GM12892 (cell line): ENCODE results near the gene MRPL23.

ENCODE experiments used
- POLR2A ChIP-seq: IDR thresholded peaks from 2 replicates; pipeline ENCODE4 v1.6.1; 2011; ENCODE audit warnings: low read depth, low read length, control low read depth
- POLR2AphosphoS5 ChIP-seq: IDR thresholded peaks from 2 replicates; pipeline ENCODE4 v1.6.1; 2011; ENCODE audit warnings: low read depth, low read length, control low read depth

DNA sequence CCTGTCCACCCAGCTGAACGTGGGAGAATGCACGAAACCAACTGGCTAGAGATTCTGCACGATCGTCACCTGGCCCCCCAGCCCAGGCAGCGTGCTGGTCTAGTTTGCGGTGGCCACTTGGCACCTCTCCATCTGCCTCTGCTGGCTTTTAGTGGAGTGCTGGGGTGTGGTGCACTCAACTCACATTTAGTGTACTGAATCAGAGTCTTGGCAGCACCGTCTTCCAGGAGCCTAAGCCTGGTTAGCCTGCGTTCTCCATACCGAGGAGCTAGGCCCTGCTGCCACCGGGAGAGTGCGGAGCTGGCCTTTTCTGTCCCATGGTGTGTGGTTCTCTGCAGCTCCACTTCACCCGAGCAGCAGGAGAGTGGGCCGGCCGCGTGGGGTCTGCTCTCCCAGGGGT lies 2.8 kb downstream of the MRPL23 start:
- no peak for TF ChIP-seq POLR2AphosphoS5
- TF ChIP-seq POLR2A = no peak
